OCI-LY3 (cell line): ENCODE measurements around the gene SPATA6.
"Not testable (repeated sequence)": the region's sequence is repeated elsewhere in the genome, so short reads cannot be mapped to it uniquely, and the experiment has no call there.

Experiments used
- H2AFZ ChIP-seq: fragments of 200-600, 300-600 bp; shearing (Covaris generic); 2 replicates; pipeline ENCODE4 v1.6.0; 2014; ENCODE audit warnings: antibody characterized with exemption, low read depth, low read length
- H3K27ac ChIP-seq: fragments of 200-600, 300-600 bp; sonication (generic); 2 replicates; pipeline ENCODE4 v1.5.1; 2014; ENCODE audit warnings: mild to moderate bottlenecking, low read length, moderate library complexity, mixed read lengths
- H3K27me3 ChIP-seq: fragments of 200-600, 300-600 bp; sonication (generic); 2 replicates; pipeline ENCODE4 v1.6.1; 2014; ENCODE audit warnings: low read depth, low read length, mixed read lengths
- H3K36me3 ChIP-seq: fragments of 200-600, 300-600 bp; sonication (generic); replicated peaks from 2 replicates; pipeline ENCODE3; 2014; ENCODE audit warnings: low read depth, low read length, mixed read lengths
- H3K4me1 ChIP-seq: fragments of 300-600, 200-600 bp; sonication (generic); 2 replicates; pipeline ENCODE4 v1.6.1; 2014; ENCODE audit warnings: low read length, mixed read lengths
- H3K4me2 ChIP-seq: fragments of 200-600, 300-600 bp; sonication (generic); 2 replicates; pipeline ENCODE4 v1.6.1; 2014; ENCODE audit warnings: low read length, mixed read lengths
- H3K4me3 ChIP-seq: fragments of 300-600, 200-600 bp; sonication (generic); 2 replicates; pipeline ENCODE4 v1.5.1; 2014; ENCODE audit warnings: antibody characterized with exemption, mild to moderate bottlenecking, low read length, moderate library complexity
- H3K79me2 ChIP-seq: fragments of 300-600, 200-600 bp; shearing (Covaris generic); 2 replicates; pipeline ENCODE4 v1.6.1; 2014; ENCODE audit warnings: mild to moderate bottlenecking, low read length, mixed read lengths
- H3K9ac ChIP-seq: fragments of 300-600, 200-600 bp; shearing (Covaris generic); 2 replicates; pipeline ENCODE4 v1.6.0; 2014; ENCODE audit warnings: mild to moderate bottlenecking, low read length, moderate library complexity
- H3K9me3 ChIP-seq: fragments of 200-600, 300-600 bp; shearing (Covaris generic); 2 replicates; pipeline ENCODE4 v1.6.1; 2014; ENCODE audit warnings: low read length, mixed read lengths; ENCODE audit not compliant: insufficient read depth
- H4K20me1 ChIP-seq: fragments of 200-600, 300-600 bp; sonication (generic); 2 replicates; pipeline ENCODE4 v1.6.1; 2016; ENCODE audit warnings: low read length, mixed read lengths; ENCODE audit not compliant: insufficient read depth
- EZH2phosphoT487 ChIP-seq: fragments of 200-600 bp; shearing (Covaris generic); IDR thresholded peaks from 2 replicates; pipeline ENCODE4 v1.6.1; 2018; ENCODE audit warnings: antibody characterized with exemption, mixed run types, low read depth
- TF ChIP-seq, protein P1 (sequence below): fragments of 200-600, 300-600 bp; sonication (generic); IDR thresholded peaks from 2 replicates; pipeline ENCODE4 v1.5.1; 2014; ENCODE audit warnings: antibody characterized with exemption, low read length, low read depth

The SPATA6 gene

DNA sequence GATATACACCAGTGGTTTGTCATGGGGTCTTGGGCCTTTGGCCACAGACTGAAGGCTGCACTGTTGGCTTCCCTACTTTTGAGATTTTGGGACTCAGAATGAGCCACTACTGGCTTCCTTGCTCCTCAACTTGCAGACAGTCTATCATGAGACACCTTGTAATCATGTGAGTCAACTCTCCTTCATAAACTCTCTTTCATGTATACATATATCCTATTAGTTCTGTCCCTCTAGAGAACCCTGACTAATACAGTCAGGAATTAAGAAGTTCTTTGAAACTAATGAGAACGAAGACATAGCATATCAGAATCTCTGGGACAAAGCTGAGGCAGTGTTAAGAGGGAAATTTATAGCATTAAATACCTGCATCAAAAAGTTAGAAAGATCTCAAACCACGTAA, 138.7 kb downstream of the SPATA6 start:
- TF ChIP-seq EZH2phosphoT487, result no peak
- TF ChIP-seq, protein P1, sequence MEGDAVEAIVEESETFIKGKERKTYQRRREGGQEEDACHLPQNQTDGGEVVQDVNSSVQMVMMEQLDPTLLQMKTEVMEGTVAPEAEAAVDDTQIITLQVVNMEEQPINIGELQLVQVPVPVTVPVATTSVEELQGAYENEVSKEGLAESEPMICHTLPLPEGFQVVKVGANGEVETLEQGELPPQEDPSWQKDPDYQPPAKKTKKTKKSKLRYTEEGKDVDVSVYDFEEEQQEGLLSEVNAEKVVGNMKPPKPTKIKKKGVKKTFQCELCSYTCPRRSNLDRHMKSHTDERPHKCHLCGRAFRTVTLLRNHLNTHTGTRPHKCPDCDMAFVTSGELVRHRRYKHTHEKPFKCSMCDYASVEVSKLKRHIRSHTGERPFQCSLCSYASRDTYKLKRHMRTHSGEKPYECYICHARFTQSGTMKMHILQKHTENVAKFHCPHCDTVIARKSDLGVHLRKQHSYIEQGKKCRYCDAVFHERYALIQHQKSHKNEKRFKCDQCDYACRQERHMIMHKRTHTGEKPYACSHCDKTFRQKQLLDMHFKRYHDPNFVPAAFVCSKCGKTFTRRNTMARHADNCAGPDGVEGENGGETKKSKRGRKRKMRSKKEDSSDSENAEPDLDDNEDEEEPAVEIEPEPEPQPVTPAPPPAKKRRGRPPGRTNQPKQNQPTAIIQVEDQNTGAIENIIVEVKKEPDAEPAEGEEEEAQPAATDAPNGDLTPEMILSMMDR, result no peak
- Histone ChIP-seq H3K36me3 (no peaks in the 10 kb centered on the region), H3K4me1 (no peaks in the 10 kb centered on the region), H2AFZ (no peak overlapping the region), H3K27me3 (no peaks in the 10 kb centered on the region), H3K79me2 (no peaks in the 10 kb centered on the region), H3K4me2 (no peak overlapping the region), H3K27ac (no peak overlapping the region), H3K9me3 (no peaks in the 10 kb centered on the region), H3K4me3 (no peak overlapping the region), H4K20me1 (no peaks in the 10 kb centered on the region), H3K9ac (no peak overlapping the region)

DNA sequence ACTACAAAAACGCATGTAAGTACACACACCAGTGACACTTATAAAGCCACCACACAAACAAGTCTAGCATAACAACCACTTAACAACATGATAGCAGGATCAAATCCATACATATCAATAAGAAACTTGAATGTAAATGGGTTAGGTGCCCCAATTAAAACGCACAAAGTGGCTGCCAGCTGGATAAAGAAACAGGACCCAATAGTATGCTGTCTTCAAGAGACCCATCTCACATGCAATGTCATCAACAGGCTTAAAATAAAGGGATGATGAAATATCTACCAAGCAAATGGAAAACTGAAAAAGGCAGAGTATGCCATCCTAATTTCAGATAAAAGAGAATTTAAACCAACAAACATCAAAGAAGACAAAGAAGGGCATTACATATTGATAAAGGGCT, 139.9 kb downstream of the SPATA6 start:
- no peak overlapping the region for H3K9ac ChIP-seq
- no peak overlapping the region for H2AFZ ChIP-seq
- no peaks in the 10 kb centered on the region for H3K79me2 ChIP-seq
- H4K20me1 ChIP-seq, result no peaks in the 10 kb centered on the region
- no peaks in the 10 kb centered on the region for H3K27me3 ChIP-seq
- no peaks in the 10 kb centered on the region for H3K36me3 ChIP-seq
- no peak overlapping the region for H3K27ac ChIP-seq
- H3K4me2 ChIP-seq, result no peak overlapping the region
- no peak overlapping the region for H3K4me3 ChIP-seq
- no peak for TF ChIP-seq EZH2phosphoT487
- TF ChIP-seq, protein P1, result no peak
- no peaks in the 10 kb centered on the region for H3K9me3 ChIP-seq
- no peaks in the 10 kb centered on the region for H3K4me1 ChIP-seq

DNA sequence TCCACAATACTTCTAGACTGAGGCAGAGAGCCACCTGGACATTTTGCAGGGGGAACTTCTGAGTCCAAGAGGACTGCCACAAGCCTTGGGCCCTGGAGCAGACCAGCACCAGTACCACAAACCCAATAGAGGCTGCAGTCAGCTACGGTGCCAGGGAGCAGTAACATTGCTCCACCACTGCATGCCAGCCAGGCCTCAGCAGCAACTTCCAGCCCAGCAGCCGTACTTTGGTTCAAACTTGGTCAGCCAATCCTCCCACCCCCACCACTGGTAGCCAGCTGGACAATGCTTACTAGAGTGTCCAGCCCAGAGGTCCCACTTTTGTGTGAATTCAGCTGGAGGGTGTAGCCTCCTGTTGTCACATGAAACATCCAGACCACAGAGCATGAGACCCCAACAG, 142.1 kb downstream of the SPATA6 start:
- Histone ChIP-seq H4K20me1 (no peaks in the 10 kb centered on the region), H3K9me3 (no peaks in the 10 kb centered on the region), H2AFZ (no peak overlapping the region), H3K27me3 (no peaks in the 10 kb centered on the region), H3K4me3 (no peak overlapping the region), H3K27ac (no peak overlapping the region), H3K4me1 (no peaks in the 10 kb centered on the region), H3K9ac (no peak overlapping the region), H3K36me3 (no peaks in the 10 kb centered on the region), H3K79me2 (no peaks in the 10 kb centered on the region), H3K4me2 (no peak overlapping the region)
- TF ChIP-seq, protein P1, result no peak
- no peak for TF ChIP-seq EZH2phosphoT487

DNA sequence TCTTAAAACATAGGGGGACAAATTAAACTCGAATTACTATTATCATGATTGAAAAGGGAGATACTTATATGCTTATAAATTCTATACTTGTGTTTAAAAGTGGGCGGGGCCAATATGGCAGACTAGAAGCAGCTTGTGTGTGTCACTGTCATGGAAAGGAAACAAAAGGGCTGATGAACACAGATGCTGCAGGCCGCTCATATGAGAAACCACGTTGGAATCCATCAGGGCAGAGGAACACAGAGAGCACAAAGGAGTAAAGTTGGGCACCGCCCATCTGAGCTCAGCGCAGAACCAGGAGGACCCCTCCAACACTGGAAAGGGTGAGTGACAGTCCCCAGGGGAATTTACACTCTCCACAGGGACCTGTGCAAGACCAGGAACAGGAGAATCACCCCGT, 142.5 kb downstream of the SPATA6 start:
- Histone ChIP-seq H3K79me2 (no peaks in the 10 kb centered on the region), H3K9ac (no peak overlapping the region), H3K4me3 (no peak overlapping the region), H4K20me1 (no peaks in the 10 kb centered on the region), H3K27ac (no peak overlapping the region), H3K4me1 (no peaks in the 10 kb centered on the region), H3K4me2 (no peak overlapping the region), H3K36me3 (no peaks in the 10 kb centered on the region), H3K27me3 (no peaks in the 10 kb centered on the region), H3K9me3 (no peaks in the 10 kb centered on the region), H2AFZ (no peak overlapping the region)
- TF ChIP-seq, protein P1, result no peak

DNA sequence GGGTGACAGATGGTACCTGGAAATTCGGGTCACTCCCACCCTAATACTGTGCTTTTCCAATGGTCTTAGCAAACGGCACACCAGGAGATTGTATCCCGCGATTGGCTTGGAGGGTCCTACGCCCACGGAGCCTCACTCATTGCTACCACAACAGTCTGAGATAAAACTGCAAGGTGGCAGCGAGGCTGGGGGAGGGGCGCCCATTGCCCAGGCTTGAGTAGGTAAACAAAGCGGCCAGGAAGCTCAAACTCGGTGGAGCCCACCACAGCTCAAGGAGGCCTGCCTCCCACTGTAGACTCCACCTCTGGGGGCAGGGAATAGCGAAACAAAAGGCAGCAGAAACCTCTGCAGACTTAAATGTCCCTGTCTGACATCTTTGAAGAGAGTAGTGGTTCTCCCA, 160.2 kb downstream of the SPATA6 start:
- H3K9me3 ChIP-seq, H3K4me2 ChIP-seq: not testable (repeated sequence)

More for the DNA sequence above, 160.2 kb downstream of the SPATA6 start:
- H3K9ac ChIP-seq, H3K79me2 ChIP-seq, H3K27me3 ChIP-seq, H4K20me1 ChIP-seq, H2AFZ ChIP-seq, H3K36me3 ChIP-seq, H3K27ac ChIP-seq, H3K4me3 ChIP-seq, H3K4me1 ChIP-seq: not testable (repeated sequence)
